Fibroblast of lung (primary cell): ENCODE measurements around the gene PXYLP1. TPM values are rescaled to one million over a fixed set of nuclear protein-coding genes. Genes with fewer than 3 reads are reported as not detected.
A peak's percentile ranks its signal among the peaks of the same experiment; 100 is the strongest.

ENCODE experiments used
- DNase-seq, 2 donors: peaks; one replicate each; pipeline versions ENCODE4 v3.0.0 to v3.0.0-alpha.2; 2010; ENCODE audit warnings: low read depth in 2 of 2
- H2AFZ ChIP-seq: 2 replicates; pipeline ENCODE4 v1.5.1; 2012; ENCODE audit warnings: low read length, control low read depth, inconsistent platforms
- H3K27ac ChIP-seq: 2 replicates; pipeline ENCODE4 v1.5.1; 2011; ENCODE audit warnings: low read length, control low read depth; ENCODE audit not compliant: insufficient read depth
- H3K27me3 ChIP-seq: 2 replicates; pipeline ENCODE4 v1.5.1; 2011; ENCODE audit warnings: mild to moderate bottlenecking, low read length; ENCODE audit not compliant: control insufficient read depth, insufficient read depth
- H3K36me3 ChIP-seq: 2 replicates; pipeline ENCODE4 v1.5.1; 2011; ENCODE audit warnings: low read length; ENCODE audit not compliant: control insufficient read depth, insufficient read depth
- H3K4me1 ChIP-seq: 2 replicates; pipeline ENCODE4 v1.5.1; 2011; ENCODE audit warnings: low read length; ENCODE audit not compliant: control insufficient read depth, insufficient read depth; ENCODE audit errors: extremely low read depth
- H3K4me2 ChIP-seq: 2 replicates; pipeline ENCODE4 v1.5.1; 2011; ENCODE audit warnings: low read length, control low read depth; ENCODE audit not compliant: insufficient read depth; ENCODE audit errors: extremely low read depth
- H3K4me3 ChIP-seq, 4 experiments: fragments of 200-600 bp in 1 of 4; sonication (generic) in 1 of 4; replicated peaks in 1 of 4; 2 replicates each; pipeline ENCODE4 v1.5.1; 2011 to 2016; ENCODE audit warnings: low read length in 4 of 4, low read depth in 3 of 4, mild to moderate bottlenecking in 3 of 4, control low read depth in 2 of 4, inconsistent platforms in 1 of 4, mixed read lengths in 1 of 4; ENCODE audit not compliant: insufficient read depth in 1 of 4; ENCODE audit errors: control extremely low read depth in 1 of 4
- H3K79me2 ChIP-seq: 2 replicates; pipeline ENCODE4 v1.5.1; 2012; ENCODE audit warnings: mild to moderate bottlenecking, low read length, inconsistent platforms; ENCODE audit not compliant: control insufficient read depth, insufficient read depth
- H3K9ac ChIP-seq: 2 replicates; pipeline ENCODE4 v1.5.1; 2011; ENCODE audit warnings: mild to moderate bottlenecking, low read length, control low read depth; ENCODE audit not compliant: insufficient read depth
- H3K9me3 ChIP-seq: 2 replicates; pipeline ENCODE4 v1.5.1; 2012; ENCODE audit warnings: low read depth, low read length; ENCODE audit not compliant: control insufficient read depth, insufficient read depth
- H4K20me1 ChIP-seq: 2 replicates; pipeline ENCODE4 v1.5.1; 2011; ENCODE audit warnings: low read length; ENCODE audit not compliant: control insufficient read depth, insufficient read depth; ENCODE audit errors: extremely low read depth
- CTCF ChIP-seq, 2 donors: IDR thresholded peaks in 1 of 2; conservative IDR thresholded peaks in 1 of 2; 1 replicate in 1 of 2; 2 replicates in 1 of 2; pipeline ENCODE4 v1.5.1; 2011 to 2012; ENCODE audit warnings: low read length in 2 of 2, control low read depth in 1 of 2, inconsistent platforms in 1 of 2, low read depth in 1 of 2, mild to moderate bottlenecking in 1 of 2
- EZH2 ChIP-seq: IDR thresholded peaks from 2 replicates; pipeline ENCODE4 v1.5.1; 2012; ENCODE audit warnings: low read length, control low read depth, mild to moderate bottlenecking; ENCODE audit errors: missing control alignments
- polyA plus RNA-seq, 2 donors: library from polyadenylated mRNA; depleted of rRNA in 1 of 2; stranded (reverse) in 1 of 2; unstranded in 1 of 2; fragments of >200 nt; gene quantifications; 2 replicates each; pipeline ENCODE4 v1.2.1, GENCODE V29; 2011 to 2012; ENCODE audit warnings: missing spikeins in 1 of 2
- total RNA-seq: library from RNA; depleted of rRNA; stranded (reverse); fragments of >200 nt; gene quantifications from 2 replicates; pipeline ENCODE4 v1.2.1, GENCODE V29; 2014

Gene PXYLP1
- total and polyA plus RNA-seq, 2 donors (not counting 1 experiment from before 2014, with no cell fraction given) = 5.1 to 7.0 TPM

DNA sequence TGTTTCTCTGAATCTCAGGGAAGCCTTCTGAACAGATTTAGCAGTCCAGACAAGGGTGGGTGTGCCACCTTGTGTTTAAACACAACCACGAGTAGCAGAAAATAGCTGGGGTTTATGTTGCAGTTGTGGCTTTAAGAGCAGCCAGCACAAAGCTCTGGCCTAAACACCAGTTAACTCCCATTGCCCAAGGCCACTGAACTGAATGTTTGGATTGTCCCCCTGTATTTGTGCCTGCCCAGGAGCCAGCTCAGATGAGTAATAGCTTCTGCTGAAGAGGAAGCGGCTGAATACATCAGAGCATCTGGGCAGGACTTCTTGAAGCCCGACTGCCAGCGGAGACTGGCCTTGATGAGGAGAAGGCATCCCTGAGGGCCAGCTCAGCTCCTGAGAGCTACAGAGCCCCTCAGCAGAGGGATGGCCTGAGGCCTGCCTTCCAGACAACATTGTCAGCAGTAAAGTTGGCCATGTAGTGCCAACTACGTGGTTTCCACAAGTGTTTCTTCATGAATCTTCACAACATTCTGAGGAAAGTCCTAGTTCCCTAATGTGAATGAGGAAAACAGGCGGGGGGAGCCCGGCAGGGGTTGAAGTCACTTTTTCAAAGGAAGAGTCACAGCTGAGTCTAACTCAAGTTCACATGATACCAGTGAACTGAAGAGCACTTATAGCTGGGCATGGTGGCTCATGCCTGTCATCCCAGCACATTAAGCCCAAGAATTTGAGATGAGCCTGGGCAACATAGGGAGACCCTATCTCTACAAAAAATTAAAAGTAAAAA lies 70.9 kb downstream of the PXYLP1 start:
- Histone ChIP-seq H3K9ac (no peak overlapping the region), H3K36me3 (no peaks in the 10 kb centered on the region), H2AFZ (no peak overlapping the region), H3K79me2 (no peaks in the 10 kb centered on the region), H3K4me3 (no peak overlapping the region), H3K27ac (no peak overlapping the region), H3K4me2 (no peak overlapping the region), H4K20me1 (no peaks in the 10 kb centered on the region), H3K27me3 (no peaks in the 10 kb centered on the region), H3K4me1 (peaks cover 12% of the 10 kb centered on the region), H3K9me3 (no peaks in the 10 kb centered on the region)
- DNase-seq = peak; percentile 56 to 59
- TF ChIP-seq CTCF (conservative IDR thresholded peaks at IDR 0.05 in 1 of 2, IDR thresholded peaks at IDR 0.05 in 1 of 2; ENCODE audit: low read depth in 1 of 2, low read length in 2 of 2) (peak; percentile 13 to 21), EZH2 (no peak)

DNA sequence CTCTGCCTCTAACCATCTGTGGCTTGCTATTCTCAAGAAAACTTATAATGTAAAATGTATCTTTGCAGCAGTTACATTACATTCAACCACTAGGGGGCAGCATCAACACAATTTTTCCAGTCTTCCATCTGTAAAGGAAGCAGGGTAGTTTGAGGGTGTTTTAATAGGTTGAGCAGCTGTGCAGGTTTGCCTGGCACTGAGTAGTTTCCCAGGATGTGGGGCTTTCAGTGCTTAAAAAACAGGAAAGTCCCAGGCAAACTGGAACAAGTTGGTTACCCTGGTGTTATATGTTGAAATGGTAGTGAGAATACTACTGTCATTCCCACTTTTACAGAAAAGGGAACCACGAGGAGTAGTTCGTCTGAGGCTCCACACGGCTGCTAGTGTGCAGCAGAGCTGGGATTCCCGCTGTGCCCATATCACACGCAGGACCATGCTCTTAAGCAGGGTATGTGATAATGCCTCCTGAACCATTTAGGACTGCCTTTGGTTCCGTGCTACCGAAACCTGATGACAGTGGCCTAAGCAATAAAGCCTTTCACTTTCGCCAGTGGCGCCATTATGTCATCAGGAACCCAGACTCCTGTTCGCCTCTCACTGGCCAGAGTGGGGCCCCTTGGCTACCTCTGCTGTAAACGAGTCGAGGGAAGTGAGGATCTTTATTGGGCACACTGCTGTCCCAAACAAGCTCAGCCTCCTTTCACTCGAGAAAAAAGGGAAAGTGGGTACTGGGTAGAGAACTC lies 72.0 kb downstream of the PXYLP1 start:
- Histone ChIP-seq H3K9ac (no peak overlapping the region), H2AFZ (peak overlapping the region; percentile 47)

More for the DNA sequence above, 72.0 kb downstream of the PXYLP1 start:
- Histone ChIP-seq H3K4me2 (no peak overlapping the region), H3K4me3 (no peak overlapping the region), H3K9me3 (no peaks in the 10 kb centered on the region), H3K27ac (no peak overlapping the region), H3K79me2 (no peaks in the 10 kb centered on the region), H4K20me1 (no peaks in the 10 kb centered on the region), H3K4me1 (peaks cover 12% of the 10 kb centered on the region), H3K36me3 (no peaks in the 10 kb centered on the region), H3K27me3 (no peaks in the 10 kb centered on the region)
- peak; percentile 63 to 85 for DNase-seq
- TF ChIP-seq EZH2 (no peak), CTCF (conservative IDR thresholded peaks at IDR 0.05 in 1 of 2, IDR thresholded peaks at IDR 0.05 in 1 of 2; ENCODE audit: low read depth in 1 of 2, low read length in 2 of 2) (peak; percentile 56 to 69)
